ENCODE measurements around the gene TCERG1. TPM values are rescaled to one million over a fixed set of nuclear protein-coding genes. Genes with fewer than 3 reads are reported as not detected.

The TCERG1 gene
- total RNA-seq, 1 experiment from 2014 or later, result 112 TPM

DNA sequence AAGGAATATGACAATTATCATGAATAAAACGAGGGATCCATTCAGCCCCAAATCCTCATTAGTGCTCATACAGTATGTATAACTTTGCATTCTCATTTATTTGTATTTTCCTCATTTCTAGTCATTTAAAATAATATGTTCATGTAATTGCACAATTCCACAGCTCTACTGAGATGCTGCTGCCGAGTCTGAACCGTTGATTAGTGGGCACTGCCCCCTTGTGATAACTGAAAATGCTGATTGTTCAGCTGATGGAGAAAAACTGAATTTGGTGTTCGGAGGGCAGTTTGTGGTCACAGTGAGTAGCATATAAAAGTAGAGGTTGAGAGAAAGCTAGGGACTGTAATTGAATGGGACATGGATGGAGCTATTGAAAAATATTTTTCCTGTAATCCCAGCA lies 81.1 kb downstream of the TCERG1 start:
- Histone ChIP-seq H2BK12ac (ENCODE audit: insufficient read length, low read depth, low read length) (no peak overlapping the region), H4K8ac (replicated peaks; ENCODE audit: insufficient read length, low read depth, low read length) (no peak overlapping the region), H3K27ac (ENCODE audit: insufficient read length, low read depth, low read length) (no peak overlapping the region), H4K20me1 (ENCODE audit: control insufficient read depth, insufficient read depth, insufficient read length) (no peaks in the 10 kb centered on the region), H2AFZ (ENCODE audit: low read length) (no peak overlapping the region), H3K9me3 (ENCODE audit: control insufficient read depth, low read depth, low read length) (no peaks in the 10 kb centered on the region), H2AK5ac (ENCODE audit: insufficient read length, low read length) (no peak overlapping the region), H3K4ac (ENCODE audit: low read depth, low read length) (no peak overlapping the region), H4K5ac (ENCODE audit: insufficient read length, low read depth, low read length) (no peak overlapping the region), H2BK5ac (ENCODE audit: insufficient read length, low read length) (no peak overlapping the region), H2BK20ac (ENCODE audit: low read depth, low read length, poor library complexity, severe bottlenecking) (no peak overlapping the region), H4K91ac (ENCODE audit: insufficient read length, low read depth, low read length) (no peak overlapping the region), H3K79me1 (ENCODE audit: insufficient read depth, low read depth, low read length, poor library complexity, severe bottlenecking) (no peaks in the 10 kb centered on the region), H3K27me3 (ENCODE audit: insufficient read depth, low read length) (no peaks in the 10 kb centered on the region), H3K4me2 (ENCODE audit: insufficient read depth, insufficient read length, low read length) (no peak overlapping the region), H2BK15ac (ENCODE audit: low read depth, low read length) (no peak overlapping the region), H3T11ph (ENCODE audit: low read length) (no peak overlapping the region), H3K23ac (ENCODE audit: insufficient read length, low read depth, low read length) (no peak overlapping the region), H2BK120ac (ENCODE audit: low read depth, low read length, poor library complexity, severe bottlenecking) (no peak overlapping the region), H3K9ac (ENCODE audit: extremely low read depth, insufficient read length, low read length) (no peak overlapping the region), H3K18ac (ENCODE audit: insufficient read length, low read depth, low read length) (no peak overlapping the region), H3K23me2 (ENCODE audit: insufficient read length, low read depth, low read length, poor library complexity, severe bottlenecking) (no peaks in the 10 kb centered on the region), H3K79me2 (ENCODE audit: insufficient read depth, low read length) (no peaks in the 10 kb centered on the region), H3K4me1 (ENCODE audit: insufficient read depth, low read length) (no peaks in the 10 kb centered on the region; the same call in 1 of the 2 replicates), H3K14ac (ENCODE audit: insufficient read depth, low read length) (no peak overlapping the region), H3K56ac (ENCODE audit: insufficient read length, low read depth, low read length) (no peak overlapping the region)
- no peaks in the 10 kb centered on the region for H3K9me3 Mint-ChIP-seq
- no peak overlapping the region for H3K27ac Mint-ChIP-seq
- TF ChIP-seq, protein P1, sequence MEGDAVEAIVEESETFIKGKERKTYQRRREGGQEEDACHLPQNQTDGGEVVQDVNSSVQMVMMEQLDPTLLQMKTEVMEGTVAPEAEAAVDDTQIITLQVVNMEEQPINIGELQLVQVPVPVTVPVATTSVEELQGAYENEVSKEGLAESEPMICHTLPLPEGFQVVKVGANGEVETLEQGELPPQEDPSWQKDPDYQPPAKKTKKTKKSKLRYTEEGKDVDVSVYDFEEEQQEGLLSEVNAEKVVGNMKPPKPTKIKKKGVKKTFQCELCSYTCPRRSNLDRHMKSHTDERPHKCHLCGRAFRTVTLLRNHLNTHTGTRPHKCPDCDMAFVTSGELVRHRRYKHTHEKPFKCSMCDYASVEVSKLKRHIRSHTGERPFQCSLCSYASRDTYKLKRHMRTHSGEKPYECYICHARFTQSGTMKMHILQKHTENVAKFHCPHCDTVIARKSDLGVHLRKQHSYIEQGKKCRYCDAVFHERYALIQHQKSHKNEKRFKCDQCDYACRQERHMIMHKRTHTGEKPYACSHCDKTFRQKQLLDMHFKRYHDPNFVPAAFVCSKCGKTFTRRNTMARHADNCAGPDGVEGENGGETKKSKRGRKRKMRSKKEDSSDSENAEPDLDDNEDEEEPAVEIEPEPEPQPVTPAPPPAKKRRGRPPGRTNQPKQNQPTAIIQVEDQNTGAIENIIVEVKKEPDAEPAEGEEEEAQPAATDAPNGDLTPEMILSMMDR (conservative IDR thresholded peaks at IDR 0.05), result peak; percentile 37; the same call in 2 of the 3 replicates
- peaks cover 2 to 6% of the 10 kb centered on the region in 2 experiments; a peak in 3 of 4 replicates for H3K4me1 Mint-ChIP-seq
- no peaks in the 10 kb centered on the region for H3K36me3 Mint-ChIP-seq (ENCODE audit: insufficient read depth in 1 of 3, low read depth in 3 of 3)
- H3K4me3 Mint-ChIP-seq, result no peak overlapping the region
- no CpG with 5 or more reads among the region's 4 CpGs for WGBS (ENCODE audit: extremely low coverage, insufficient read length, low lambda C conversion rate)
- no peaks in the 10 kb centered on the region for H3K27me3 Mint-ChIP-seq (ENCODE audit: low read depth)
- DNase-seq, result no peak
